GM18858 (cell line): ENCODE results near the gene ASS1.

Experiments
- ATAC-seq: cut with Tn5 transposase; IDR thresholded peaks from one replicate; pipeline ENCODE4 v1.9.1; 2021; ENCODE audit not compliant: unreplicated experiment

Gene ASS1

GRCh38 chr9:130452835-130453234, 8.1 kb downstream of the ASS1 start:
- ATAC-seq: no peak

GRCh38 chr9:130453487-130453886, 8.7 kb downstream of the ASS1 start:
- ATAC-seq: no peak

GRCh38 chr9:130454096-130454811, 9.5 kb downstream of the ASS1 start:
- no peak for ATAC-seq

- ATAC-seq: no peak
Observed at GRCh38 chr9:130454812-130455325, 10.1 kb downstream of the ASS1 start.

GRCh38 chr9:130458027-130458803, 13.5 kb downstream of the ASS1 start:
- no peak for ATAC-seq

- ATAC-seq: no peak
Observed at GRCh38 chr9:130458804-130459067, 14.0 kb downstream of the ASS1 start.

GRCh38 chr9:130459151-130459550, 14.4 kb downstream of the ASS1 start:
- no peak for ATAC-seq

GRCh38 chr9:130459941-130460669, 15.3 kb downstream of the ASS1 start:
- ATAC-seq: no peak

- ATAC-seq: no peak
Observed at GRCh38 chr9:130461218-130461630, 16.5 kb downstream of the ASS1 start.

- no peak for ATAC-seq
Observed at GRCh38 chr9:130461731-130462130, 17.0 kb downstream of the ASS1 start.

- no peak for ATAC-seq
Observed at GRCh38 chr9:130462685-130463540, 18.2 kb downstream of the ASS1 start.

GRCh38 chr9:130463763-130464745, 19.3 kb downstream of the ASS1 start:
- no peak for ATAC-seq

- ATAC-seq: no peak
Observed at GRCh38 chr9:130465383-130466096, 20.8 kb downstream of the ASS1 start.

GRCh38 chr9:130466537-130467217, 21.9 kb downstream of the ASS1 start:
- no peak for ATAC-seq

GRCh38 chr9:130467316-130467715, 22.6 kb downstream of the ASS1 start:
- ATAC-seq: no peak

- ATAC-seq: no peak
Observed at GRCh38 chr9:130468566-130468965, 23.8 kb downstream of the ASS1 start.

GRCh38 chr9:130470269-130470668, 25.5 kb downstream of the ASS1 start:
- ATAC-seq: no peak

GRCh38 chr9:130470950-130471349, 26.2 kb downstream of the ASS1 start:
- no peak for ATAC-seq
